GM12875 (cell line): Measurements from ENCODE around the gene COL5A1.

Experiments used
- H3K4me3 ChIP-seq: one replicate; pipeline ENCODE4 v1.5.1; 2011; ENCODE audit warnings: low read depth, low read length, control low read depth
- CTCF ChIP-seq: IDR thresholded peaks from 2 replicates; pipeline ENCODE4 v1.5.1; 2011; ENCODE audit warnings: low read depth, mild to moderate bottlenecking, control low read depth, inconsistent platforms, low read length, moderate library complexity, borderline replicate concordance; ENCODE audit not compliant: insufficient read depth

The COL5A1 gene

GRCh38 chr9:134811673-134812342, 170.2 kb downstream of the COL5A1 start:
- no peak overlapping the region for H3K4me3 ChIP-seq

GRCh38 chr9:134812343-134812673, 170.7 kb downstream of the COL5A1 start:
- H3K4me3 ChIP-seq: no peak overlapping the region
- TF ChIP-seq CTCF: no peak

More at GRCh38 chr9:134811673-134812342, 170.2 kb downstream of the COL5A1 start:
- TF ChIP-seq CTCF: no peak

GRCh38 chr9:134813841-134814240, 172.2 kb downstream of the COL5A1 start:
- no peak for TF ChIP-seq CTCF
- no peak overlapping the region for H3K4me3 ChIP-seq

GRCh38 chr9:134814598-134815215, 173.1 kb downstream of the COL5A1 start:
- no peak overlapping the region for H3K4me3 ChIP-seq
- no peak for TF ChIP-seq CTCF

- no peak overlapping the region for H3K4me3 ChIP-seq
- TF ChIP-seq CTCF: no peak
Observed at GRCh38 chr9:134815435-134816214, 174.0 kb downstream of the COL5A1 start.

- no peak for TF ChIP-seq CTCF
- no peak overlapping the region for H3K4me3 ChIP-seq
Observed at GRCh38 chr9:134816264-134816663, 174.7 kb downstream of the COL5A1 start.
